ENCODE results near the gene PLCG2.
A peak's percentile ranks its signal among the peaks of the same experiment; 100 is the strongest.

PLCG2 gene

GRCh38 chr16:81940781-81941560 lies 161.9 kb downstream of the PLCG2 start:
- TF ChIP-seq RAD21 (IDR thresholded peaks at IDR 0.05; ENCODE audit: low read depth) (peak; percentile 52), FOXM1 (IDR thresholded peaks at IDR 0.05; ENCODE audit: borderline replicate concordance, low read depth) (no peak), REST (IDR thresholded peaks at IDR 0.05; ENCODE audit: low read depth) (no peak)

GRCh38 chr16:81942007-81942601 lies 163.0 kb downstream of the PLCG2 start:
- no peak for TF ChIP-seq NFIC (IDR thresholded peaks at IDR 0.05)
- no peak for TF ChIP-seq CEBPB (IDR thresholded peaks at IDR 0.05)
- no peak for TF ChIP-seq YY1 (IDR thresholded peaks at IDR 0.05; ENCODE audit: low read depth)
- no peak for TF ChIP-seq TAF1 (IDR thresholded peaks at IDR 0.05; ENCODE audit: low read depth)
- TF ChIP-seq EP300 (IDR thresholded peaks at IDR 0.05; ENCODE audit: borderline replicate concordance): no peak
- no peak for TF ChIP-seq TEAD4 (IDR thresholded peaks at IDR 0.05)
- no peak for TF ChIP-seq MAX (IDR thresholded peaks at IDR 0.05)
- no peak for TF ChIP-seq CREB1 (IDR thresholded peaks at IDR 0.05; ENCODE audit: low read depth)

GRCh38 chr16:81945665-81946064 lies 166.6 kb downstream of the PLCG2 start:
- TF ChIP-seq TAF1 (IDR thresholded peaks at IDR 0.05; ENCODE audit: low read depth) (no peak), TEAD4 (IDR thresholded peaks at IDR 0.05) (no peak), TCF12 (IDR thresholded peaks at IDR 0.05; ENCODE audit: low read depth) (no peak), EGR1 (IDR thresholded peaks at IDR 0.05) (no peak), MAX (IDR thresholded peaks at IDR 0.05) (no peak), CEBPB (IDR thresholded peaks at IDR 0.05) (no peak), REST (IDR thresholded peaks at IDR 0.05; ENCODE audit: low read depth) (no peak), FOXM1 (IDR thresholded peaks at IDR 0.05; ENCODE audit: borderline replicate concordance, low read depth) (no peak), YY1 (IDR thresholded peaks at IDR 0.05; ENCODE audit: low read depth) (no peak), ZBTB7A (IDR thresholded peaks at IDR 0.05; ENCODE audit: low read depth) (no peak), CREB1 (IDR thresholded peaks at IDR 0.05; ENCODE audit: low read depth) (no peak)

- TF ChIP-seq RAD21 (IDR thresholded peaks at IDR 0.05; ENCODE audit: low read depth): no peak
- TF ChIP-seq USF1 (IDR thresholded peaks at IDR 0.05): no peak
- TF ChIP-seq TEAD4 (IDR thresholded peaks at IDR 0.05): no peak
- no peak for TF ChIP-seq EP300 (IDR thresholded peaks at IDR 0.05; ENCODE audit: borderline replicate concordance)
- TF ChIP-seq TCF12 (IDR thresholded peaks at IDR 0.05; ENCODE audit: low read depth): no peak
- TF ChIP-seq FOXM1 (IDR thresholded peaks at IDR 0.05; ENCODE audit: borderline replicate concordance, low read depth): no peak
- TF ChIP-seq TAF1 (IDR thresholded peaks at IDR 0.05; ENCODE audit: low read depth): no peak
- TF ChIP-seq MAX (IDR thresholded peaks at IDR 0.05): no peak
- no peak for TF ChIP-seq NFIC (IDR thresholded peaks at IDR 0.05)
- TF ChIP-seq CEBPB (IDR thresholded peaks at IDR 0.05): no peak
- no peak for TF ChIP-seq ZBTB7A (IDR thresholded peaks at IDR 0.05; ENCODE audit: low read depth)
- TF ChIP-seq CREB1 (IDR thresholded peaks at IDR 0.05; ENCODE audit: low read depth): no peak
- no peak for TF ChIP-seq EGR1 (IDR thresholded peaks at IDR 0.05)
- TF ChIP-seq REST (IDR thresholded peaks at IDR 0.05; ENCODE audit: low read depth): no peak
- TF ChIP-seq YY1 (IDR thresholded peaks at IDR 0.05; ENCODE audit: low read depth): no peak
Observed at GRCh38 chr16:81946206-81946605, 167.1 kb downstream of the PLCG2 start.
